Measurements from ENCODE around the gene PIP5K1C.

Gene PIP5K1C

DNA sequence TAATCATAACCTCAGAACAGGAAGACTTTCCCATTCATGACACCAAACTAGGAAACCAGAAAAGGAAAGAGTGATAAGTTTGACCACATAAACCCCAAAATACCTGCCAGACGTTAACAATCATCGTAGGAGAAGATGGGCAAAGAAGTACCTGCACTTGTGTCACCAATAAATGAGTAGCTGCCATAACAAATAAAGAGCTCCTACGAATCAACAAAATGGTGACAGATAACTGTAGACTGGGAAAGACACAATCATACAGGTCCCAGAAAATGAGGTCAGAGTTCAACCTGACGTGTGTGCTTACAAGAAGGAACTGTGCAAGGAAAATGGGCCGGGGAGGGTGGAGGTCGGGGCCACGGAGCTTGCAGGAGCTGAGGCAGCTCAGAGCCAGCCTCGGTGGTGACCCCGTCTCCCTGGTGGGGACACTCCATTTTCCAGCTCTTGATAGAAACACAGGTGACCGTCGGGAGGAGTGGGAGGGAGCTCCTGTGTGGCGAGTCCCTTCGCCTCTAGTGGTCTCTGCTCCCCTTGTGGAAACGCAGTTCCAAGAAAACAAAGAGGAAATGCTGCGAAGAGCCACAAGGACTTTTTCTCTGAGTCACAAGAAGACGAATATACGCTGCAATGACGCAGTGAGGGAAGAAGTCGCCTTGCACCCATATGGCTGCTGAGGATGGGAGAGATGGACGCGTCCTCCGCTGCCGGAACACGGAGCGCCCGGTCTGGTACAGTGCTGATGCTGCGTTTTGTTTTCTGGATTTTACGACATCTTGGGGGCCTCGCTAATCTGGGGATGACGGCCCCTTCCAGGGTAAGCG, 9.5 kb downstream of the PIP5K1C start:
- in situ Hi-C loops (cut with HindIII; ENCODE audit: low sequenced_read_pairs): no loop called here
- TF ChIP-seq, protein P1, sequence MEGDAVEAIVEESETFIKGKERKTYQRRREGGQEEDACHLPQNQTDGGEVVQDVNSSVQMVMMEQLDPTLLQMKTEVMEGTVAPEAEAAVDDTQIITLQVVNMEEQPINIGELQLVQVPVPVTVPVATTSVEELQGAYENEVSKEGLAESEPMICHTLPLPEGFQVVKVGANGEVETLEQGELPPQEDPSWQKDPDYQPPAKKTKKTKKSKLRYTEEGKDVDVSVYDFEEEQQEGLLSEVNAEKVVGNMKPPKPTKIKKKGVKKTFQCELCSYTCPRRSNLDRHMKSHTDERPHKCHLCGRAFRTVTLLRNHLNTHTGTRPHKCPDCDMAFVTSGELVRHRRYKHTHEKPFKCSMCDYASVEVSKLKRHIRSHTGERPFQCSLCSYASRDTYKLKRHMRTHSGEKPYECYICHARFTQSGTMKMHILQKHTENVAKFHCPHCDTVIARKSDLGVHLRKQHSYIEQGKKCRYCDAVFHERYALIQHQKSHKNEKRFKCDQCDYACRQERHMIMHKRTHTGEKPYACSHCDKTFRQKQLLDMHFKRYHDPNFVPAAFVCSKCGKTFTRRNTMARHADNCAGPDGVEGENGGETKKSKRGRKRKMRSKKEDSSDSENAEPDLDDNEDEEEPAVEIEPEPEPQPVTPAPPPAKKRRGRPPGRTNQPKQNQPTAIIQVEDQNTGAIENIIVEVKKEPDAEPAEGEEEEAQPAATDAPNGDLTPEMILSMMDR (IDR thresholded peaks at IDR 0.05; ENCODE audit: low read depth, low read length): no peak
- no peak for DNase-seq (ENCODE audit: low read depth, low spot score)
- no peak overlapping the region for H3K4me3 ChIP-seq (ENCODE audit: low read depth, low read length)

DNA sequence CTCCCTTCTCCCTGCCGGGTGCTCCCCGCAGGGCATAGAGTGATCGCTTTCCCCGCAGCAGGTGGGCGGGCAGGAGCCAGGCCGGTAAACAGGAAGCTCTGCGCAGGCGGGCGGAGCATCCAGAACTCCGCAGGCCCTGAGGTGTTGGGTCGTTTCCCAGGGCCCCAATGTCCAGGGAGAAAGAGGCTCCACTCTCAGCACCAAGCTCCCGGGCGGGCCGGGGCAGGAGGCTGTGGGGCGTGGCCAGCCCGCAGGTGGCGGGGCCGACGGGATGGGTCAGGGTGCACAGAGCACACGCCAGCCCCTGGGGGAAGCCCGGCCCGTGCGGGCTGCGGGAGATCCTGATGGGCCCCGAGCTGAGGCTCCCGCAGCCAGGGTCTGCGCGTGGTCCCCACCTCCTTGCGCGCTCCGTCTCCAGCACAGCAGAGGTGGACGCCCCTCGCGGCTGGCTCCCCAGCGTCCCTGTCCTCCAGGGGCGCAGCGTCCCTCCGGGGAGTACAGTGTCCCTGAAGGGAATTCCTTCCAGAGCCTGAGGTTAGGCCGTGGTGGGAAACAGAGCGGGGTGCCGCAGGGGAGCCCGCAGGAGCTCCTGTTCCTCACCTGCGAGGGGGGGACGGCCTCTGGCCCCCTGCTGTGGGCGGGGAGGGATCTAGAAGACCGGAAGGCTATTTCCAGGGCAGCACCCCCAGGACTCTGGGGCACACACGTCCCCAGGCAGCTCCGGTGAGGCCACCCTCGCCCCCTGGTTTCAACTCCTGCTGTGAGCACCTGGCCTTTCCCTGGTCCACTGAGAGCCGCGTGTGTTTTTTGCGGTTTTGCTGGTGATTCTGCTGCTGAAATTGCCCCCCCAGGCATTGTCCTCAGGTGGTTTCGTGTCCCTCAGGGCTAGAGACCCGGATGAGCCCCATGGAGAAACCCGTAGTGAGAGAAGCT, 12.2 kb downstream of the PIP5K1C start:
- no peak for DNase-seq (ENCODE audit: low read depth, low spot score)
- H3K4me3 ChIP-seq (ENCODE audit: low read depth, low read length): no peak overlapping the region
- in situ Hi-C loops (cut with HindIII; ENCODE audit: low sequenced_read_pairs): no loop called here
- TF ChIP-seq, protein P1 (IDR thresholded peaks at IDR 0.05; ENCODE audit: low read depth, low read length): no peak

DNA sequence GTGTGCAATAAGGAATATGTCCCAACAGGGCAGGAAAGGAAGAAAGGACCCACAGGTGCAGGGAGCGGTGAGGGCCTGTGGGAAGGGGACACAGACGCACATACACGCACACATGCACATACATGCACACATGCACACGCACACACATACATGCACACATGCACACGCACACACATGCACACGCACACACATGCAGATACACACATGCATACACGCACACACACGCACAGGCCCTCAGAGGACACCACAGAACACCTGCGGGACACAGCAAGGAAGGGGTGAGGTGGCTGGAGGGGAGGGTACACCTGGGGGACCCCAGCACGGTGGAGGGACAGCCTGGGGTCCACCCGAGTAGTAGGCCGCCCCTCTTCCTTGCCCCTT, 12.9 kb downstream of the PIP5K1C start:
- TF ChIP-seq, protein P1 (IDR thresholded peaks at IDR 0.05; ENCODE audit: low read depth, low read length): no peak
- DNase-seq (ENCODE audit: low read depth, low spot score): no peak
- in situ Hi-C loops (cut with HindIII; ENCODE audit: low sequenced_read_pairs): no loop called here
- H3K4me3 ChIP-seq (ENCODE audit: low read depth, low read length): no peak overlapping the region

DNA sequence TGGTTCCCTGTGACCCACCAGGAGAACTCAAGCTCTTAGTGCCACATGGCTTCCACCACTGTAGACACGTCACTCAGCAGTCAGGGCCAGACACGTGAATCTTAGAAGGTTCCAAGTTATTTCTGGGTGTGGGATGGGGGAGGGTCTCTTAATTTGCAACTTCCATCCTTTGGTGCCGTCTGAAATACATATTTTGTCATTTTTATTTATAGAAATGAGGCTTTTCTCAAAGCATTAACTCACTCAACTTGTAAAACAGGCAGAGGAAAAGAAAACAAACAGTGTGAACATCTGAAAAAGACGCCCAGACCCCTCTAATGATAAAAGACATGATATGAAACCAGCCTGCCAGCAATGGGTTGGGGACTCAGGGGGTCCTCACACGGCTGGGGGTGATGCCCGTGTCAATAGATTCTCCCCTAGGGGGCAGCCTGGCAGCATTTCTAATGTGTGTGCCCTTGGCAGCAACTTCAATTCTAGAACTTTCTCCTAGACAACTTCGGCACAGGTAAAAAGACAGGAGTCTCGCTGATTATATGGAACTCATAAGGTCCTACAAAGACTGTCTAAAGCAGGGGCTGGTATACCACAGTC, 15.4 kb downstream of the PIP5K1C start:
- DNase-seq (ENCODE audit: low read depth, low spot score): no peak
- in situ Hi-C loops (cut with HindIII; ENCODE audit: low sequenced_read_pairs): no loop called here
- H3K4me3 ChIP-seq (ENCODE audit: low read depth, low read length): no peak overlapping the region
- TF ChIP-seq, protein P1 (IDR thresholded peaks at IDR 0.05; ENCODE audit: low read depth, low read length): peak; percentile 11

DNA sequence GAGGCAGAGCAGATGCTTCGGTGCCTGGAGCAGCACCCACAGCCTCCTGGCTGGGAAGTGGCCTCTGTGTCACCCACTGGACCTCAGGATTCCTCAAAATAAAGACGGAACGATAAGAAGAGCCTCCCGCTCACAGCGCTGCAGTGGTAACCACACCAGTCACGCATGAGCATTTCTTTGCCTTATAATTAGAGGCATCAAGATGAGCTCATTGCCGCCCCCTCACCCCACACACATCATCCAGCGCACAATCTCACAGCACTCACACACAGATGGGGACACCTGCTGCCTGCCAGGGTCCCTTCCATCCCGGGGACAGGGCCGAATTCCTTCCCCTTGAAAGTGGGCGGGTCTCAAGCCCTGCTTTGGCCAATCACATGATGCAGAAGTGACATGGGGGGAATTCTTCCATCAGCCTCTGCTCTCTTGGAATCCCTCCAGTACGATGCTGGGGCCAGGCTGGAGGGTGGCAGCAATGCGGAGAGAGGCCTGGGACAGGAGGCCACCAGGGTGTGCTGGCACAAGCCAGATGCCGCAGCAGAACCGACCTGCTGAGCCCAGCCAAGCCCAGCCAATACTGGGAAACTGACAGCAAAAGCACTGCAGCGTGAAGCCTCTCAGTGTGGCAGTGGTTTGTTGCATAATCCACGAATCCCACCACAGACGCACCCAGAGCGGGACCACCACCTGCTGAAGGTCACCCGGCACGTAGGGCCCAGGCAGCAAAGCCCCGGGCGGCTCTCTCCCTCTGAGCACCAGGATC, 16.0 kb downstream of the PIP5K1C start:
- DNase-seq (ENCODE audit: low read depth, low spot score): peak; percentile 86
- in situ Hi-C loops (cut with HindIII; ENCODE audit: low sequenced_read_pairs): no loop called here
- TF ChIP-seq, protein P1 (IDR thresholded peaks at IDR 0.05; ENCODE audit: low read depth, low read length): no peak
- H3K4me3 ChIP-seq (ENCODE audit: low read depth, low read length): no peak overlapping the region
